Measurements from ENCODE around the gene BDKRB1. TPM values are rescaled to one million over a fixed set of nuclear protein-coding genes. Genes with fewer than 3 reads are reported as not detected.

Gene BDKRB1
- total RNA-seq, 1 experiment from 2014 or later, result 0.11 TPM

DNA sequence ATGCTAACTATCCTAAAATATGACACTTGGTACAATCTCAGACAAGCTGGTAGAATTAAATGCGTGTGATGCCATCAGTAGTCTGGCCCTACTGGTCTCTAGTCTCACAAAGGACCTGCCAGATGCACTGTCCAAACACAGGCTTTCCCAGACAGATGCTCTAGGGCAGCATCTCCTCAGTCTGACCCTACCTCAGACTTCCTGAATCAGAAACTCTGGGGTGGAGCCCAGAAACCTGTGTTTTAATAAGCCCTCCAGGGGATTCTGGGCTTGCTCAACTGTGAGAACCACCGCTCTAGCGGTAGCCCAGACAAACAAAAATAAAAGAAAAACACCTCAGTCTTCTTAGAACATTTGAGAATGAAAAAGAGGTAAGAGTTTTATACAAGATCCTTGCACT, 48.0 kb downstream of the BDKRB1 start (continued):
- TF ChIP-seq, protein P1, sequence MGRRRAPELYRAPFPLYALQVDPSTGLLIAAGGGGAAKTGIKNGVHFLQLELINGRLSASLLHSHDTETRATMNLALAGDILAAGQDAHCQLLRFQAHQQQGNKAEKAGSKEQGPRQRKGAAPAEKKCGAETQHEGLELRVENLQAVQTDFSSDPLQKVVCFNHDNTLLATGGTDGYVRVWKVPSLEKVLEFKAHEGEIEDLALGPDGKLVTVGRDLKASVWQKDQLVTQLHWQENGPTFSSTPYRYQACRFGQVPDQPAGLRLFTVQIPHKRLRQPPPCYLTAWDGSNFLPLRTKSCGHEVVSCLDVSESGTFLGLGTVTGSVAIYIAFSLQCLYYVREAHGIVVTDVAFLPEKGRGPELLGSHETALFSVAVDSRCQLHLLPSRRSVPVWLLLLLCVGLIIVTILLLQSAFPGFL (CRISPR knock-in tag; IDR thresholded peaks at IDR 0.05; ENCODE audit: borderline replicate concordance), result no peak
- TF ChIP-seq TEAD1 (CRISPR knock-in tag; IDR thresholded peaks at IDR 0.05) (no peak), RELA (CRISPR knock-in tag; IDR thresholded peaks at IDR 0.05; ENCODE audit: borderline replicate concordance) (no peak), ZNF396 (CRISPR knock-in tag; IDR thresholded peaks at IDR 0.05; ENCODE audit: borderline replicate concordance) (no peak)
- TF ChIP-seq, protein P2, sequence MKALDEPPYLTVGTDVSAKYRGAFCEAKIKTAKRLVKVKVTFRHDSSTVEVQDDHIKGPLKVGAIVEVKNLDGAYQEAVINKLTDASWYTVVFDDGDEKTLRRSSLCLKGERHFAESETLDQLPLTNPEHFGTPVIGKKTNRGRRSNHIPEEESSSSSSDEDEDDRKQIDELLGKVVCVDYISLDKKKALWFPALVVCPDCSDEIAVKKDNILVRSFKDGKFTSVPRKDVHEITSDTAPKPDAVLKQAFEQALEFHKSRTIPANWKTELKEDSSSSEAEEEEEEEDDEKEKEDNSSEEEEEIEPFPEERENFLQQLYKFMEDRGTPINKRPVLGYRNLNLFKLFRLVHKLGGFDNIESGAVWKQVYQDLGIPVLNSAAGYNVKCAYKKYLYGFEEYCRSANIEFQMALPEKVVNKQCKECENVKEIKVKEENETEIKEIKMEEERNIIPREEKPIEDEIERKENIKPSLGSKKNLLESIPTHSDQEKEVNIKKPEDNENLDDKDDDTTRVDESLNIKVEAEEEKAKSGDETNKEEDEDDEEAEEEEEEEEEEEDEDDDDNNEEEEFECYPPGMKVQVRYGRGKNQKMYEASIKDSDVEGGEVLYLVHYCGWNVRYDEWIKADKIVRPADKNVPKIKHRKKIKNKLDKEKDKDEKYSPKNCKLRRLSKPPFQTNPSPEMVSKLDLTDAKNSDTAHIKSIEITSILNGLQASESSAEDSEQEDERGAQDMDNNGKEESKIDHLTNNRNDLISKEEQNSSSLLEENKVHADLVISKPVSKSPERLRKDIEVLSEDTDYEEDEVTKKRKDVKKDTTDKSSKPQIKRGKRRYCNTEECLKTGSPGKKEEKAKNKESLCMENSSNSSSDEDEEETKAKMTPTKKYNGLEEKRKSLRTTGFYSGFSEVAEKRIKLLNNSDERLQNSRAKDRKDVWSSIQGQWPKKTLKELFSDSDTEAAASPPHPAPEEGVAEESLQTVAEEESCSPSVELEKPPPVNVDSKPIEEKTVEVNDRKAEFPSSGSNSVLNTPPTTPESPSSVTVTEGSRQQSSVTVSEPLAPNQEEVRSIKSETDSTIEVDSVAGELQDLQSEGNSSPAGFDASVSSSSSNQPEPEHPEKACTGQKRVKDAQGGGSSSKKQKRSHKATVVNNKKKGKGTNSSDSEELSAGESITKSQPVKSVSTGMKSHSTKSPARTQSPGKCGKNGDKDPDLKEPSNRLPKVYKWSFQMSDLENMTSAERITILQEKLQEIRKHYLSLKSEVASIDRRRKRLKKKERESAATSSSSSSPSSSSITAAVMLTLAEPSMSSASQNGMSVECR (CRISPR knock-in tag; IDR thresholded peaks at IDR 0.05; ENCODE audit: borderline replicate concordance), result no peak
- TF ChIP-seq, protein P3, sequence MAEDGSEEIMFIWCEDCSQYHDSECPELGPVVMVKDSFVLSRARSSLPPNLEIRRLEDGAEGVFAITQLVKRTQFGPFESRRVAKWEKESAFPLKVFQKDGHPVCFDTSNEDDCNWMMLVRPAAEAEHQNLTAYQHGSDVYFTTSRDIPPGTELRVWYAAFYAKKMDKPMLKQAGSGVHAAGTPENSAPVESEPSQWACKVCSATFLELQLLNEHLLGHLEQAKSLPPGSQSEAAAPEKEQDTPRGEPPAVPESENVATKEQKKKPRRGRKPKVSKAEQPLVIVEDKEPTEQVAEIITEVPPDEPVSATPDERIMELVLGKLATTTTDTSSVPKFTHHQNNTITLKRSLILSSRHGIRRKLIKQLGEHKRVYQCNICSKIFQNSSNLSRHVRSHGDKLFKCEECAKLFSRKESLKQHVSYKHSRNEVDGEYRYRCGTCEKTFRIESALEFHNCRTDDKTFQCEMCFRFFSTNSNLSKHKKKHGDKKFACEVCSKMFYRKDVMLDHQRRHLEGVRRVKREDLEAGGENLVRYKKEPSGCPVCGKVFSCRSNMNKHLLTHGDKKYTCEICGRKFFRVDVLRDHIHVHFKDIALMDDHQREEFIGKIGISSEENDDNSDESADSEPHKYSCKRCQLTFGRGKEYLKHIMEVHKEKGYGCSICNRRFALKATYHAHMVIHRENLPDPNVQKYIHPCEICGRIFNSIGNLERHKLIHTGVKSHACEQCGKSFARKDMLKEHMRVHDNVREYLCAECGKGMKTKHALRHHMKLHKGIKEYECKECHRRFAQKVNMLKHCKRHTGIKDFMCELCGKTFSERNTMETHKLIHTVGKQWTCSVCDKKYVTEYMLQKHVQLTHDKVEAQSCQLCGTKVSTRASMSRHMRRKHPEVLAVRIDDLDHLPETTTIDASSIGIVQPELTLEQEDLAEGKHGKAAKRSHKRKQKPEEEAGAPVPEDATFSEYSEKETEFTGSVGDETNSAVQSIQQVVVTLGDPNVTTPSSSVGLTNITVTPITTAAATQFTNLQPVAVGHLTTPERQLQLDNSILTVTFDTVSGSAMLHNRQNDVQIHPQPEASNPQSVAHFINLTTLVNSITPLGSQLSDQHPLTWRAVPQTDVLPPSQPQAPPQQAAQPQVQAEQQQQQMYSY (CRISPR knock-in tag; IDR thresholded peaks at IDR 0.05), result no peak

DNA sequence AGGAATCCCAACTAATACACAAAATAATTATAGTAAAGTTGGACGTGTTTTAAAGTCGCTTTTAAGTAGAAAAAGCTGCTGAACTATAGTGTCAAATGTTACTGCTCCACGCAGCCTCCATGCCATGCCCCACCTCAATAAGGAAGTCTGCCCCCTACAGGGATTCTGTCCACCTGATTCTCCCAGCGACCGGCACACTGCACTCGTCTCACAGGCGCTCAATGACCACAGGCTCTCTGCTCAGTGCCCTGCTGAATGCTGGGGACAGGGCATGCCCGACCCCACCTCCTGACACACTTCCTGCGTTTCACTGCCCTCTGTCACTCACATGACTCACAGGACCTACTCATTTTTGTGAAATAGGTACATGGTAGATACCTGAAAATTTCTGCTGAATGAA, 48.9 kb downstream of the BDKRB1 start:
- TF ChIP-seq, protein P4, sequence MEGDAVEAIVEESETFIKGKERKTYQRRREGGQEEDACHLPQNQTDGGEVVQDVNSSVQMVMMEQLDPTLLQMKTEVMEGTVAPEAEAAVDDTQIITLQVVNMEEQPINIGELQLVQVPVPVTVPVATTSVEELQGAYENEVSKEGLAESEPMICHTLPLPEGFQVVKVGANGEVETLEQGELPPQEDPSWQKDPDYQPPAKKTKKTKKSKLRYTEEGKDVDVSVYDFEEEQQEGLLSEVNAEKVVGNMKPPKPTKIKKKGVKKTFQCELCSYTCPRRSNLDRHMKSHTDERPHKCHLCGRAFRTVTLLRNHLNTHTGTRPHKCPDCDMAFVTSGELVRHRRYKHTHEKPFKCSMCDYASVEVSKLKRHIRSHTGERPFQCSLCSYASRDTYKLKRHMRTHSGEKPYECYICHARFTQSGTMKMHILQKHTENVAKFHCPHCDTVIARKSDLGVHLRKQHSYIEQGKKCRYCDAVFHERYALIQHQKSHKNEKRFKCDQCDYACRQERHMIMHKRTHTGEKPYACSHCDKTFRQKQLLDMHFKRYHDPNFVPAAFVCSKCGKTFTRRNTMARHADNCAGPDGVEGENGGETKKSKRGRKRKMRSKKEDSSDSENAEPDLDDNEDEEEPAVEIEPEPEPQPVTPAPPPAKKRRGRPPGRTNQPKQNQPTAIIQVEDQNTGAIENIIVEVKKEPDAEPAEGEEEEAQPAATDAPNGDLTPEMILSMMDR (IDR thresholded peaks at IDR 0.05), result 0 out of 2 replicates have a peak, but pooled peaks have one; percentile 23
- no peak for TF ChIP-seq FOXK1 (CRISPR knock-in tag; IDR thresholded peaks at IDR 0.05)
- peak; percentile 99 for ATAC-seq
- DNase-seq (ENCODE audit: low spot score), result peak; percentile 68

DNA sequence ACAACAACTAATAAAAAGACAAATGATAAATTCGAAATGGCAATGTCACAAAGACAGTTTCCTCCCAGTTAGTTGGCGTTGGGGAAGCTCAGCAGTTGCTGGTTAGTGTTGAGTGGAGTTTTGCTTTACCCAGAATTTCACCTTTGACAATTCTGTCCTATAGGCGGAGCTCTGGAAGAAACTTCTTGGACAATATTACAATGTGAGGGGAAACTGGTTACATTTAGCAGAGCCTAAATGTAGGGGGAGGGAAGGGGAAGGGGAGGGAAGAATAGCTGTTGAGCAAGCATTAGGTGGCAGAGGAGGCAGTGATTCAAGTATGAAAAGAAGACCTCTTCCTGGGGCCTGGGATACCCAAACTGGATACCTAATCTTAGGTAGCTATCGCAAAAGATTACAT, 51.4 kb downstream of the BDKRB1 start:
- no peaks in the 10 kb centered on the region for H3K27me3 Mint-ChIP-seq (ENCODE audit: low read depth)
- no peak overlapping the region for H3K27ac Mint-ChIP-seq
- POLR2A ChIA-PET, result interaction anchor here (0.6 kb wide), 1 partner anchor 577 kb away, joined by 4 read pairs; no protein-coding TSS in a partner anchor
- peak; percentile 47 for ATAC-seq
- H3K9me3 Mint-ChIP-seq, result no peaks in the 10 kb centered on the region
- peaks cover 10% of the 10 kb centered on the region; the same call in 1 of the 2 replicates for H3K36me3 Mint-ChIP-seq
- no peaks in the 10 kb centered on the region; the same call in 1 of the 2 replicates for H3K4me1 Mint-ChIP-seq
- H3K4me3 Mint-ChIP-seq, result no peak overlapping the region
- no peak for DNase-seq (ENCODE audit: low spot score)
- CTCF ChIA-PET, result interaction anchor here (0.7 to 2.3 kb wide), 8 partner anchors 16 to 209 kb away, joined by 3 to 14 read pairs (median 4); no protein-coding TSS in a partner anchor
- TF ChIP-seq NR3C1 (CRISPR knock-in tag; conservative IDR thresholded peaks at IDR 0.05; ENCODE audit: low read depth) (no peak), GRHL2 (CRISPR knock-in tag; IDR thresholded peaks at IDR 0.05; ENCODE audit: insufficient replicate concordance, severe bottlenecking) (no peak), TCF7 (CRISPR knock-in tag; IDR thresholded peaks at IDR 0.05; ENCODE audit: low read depth) (no peak), ZNF671 (CRISPR knock-in tag; IDR thresholded peaks at IDR 0.05) (no peak), CREM (CRISPR knock-in tag; IDR thresholded peaks at IDR 0.05) (no peak)
- TF ChIP-seq, protein P5, sequence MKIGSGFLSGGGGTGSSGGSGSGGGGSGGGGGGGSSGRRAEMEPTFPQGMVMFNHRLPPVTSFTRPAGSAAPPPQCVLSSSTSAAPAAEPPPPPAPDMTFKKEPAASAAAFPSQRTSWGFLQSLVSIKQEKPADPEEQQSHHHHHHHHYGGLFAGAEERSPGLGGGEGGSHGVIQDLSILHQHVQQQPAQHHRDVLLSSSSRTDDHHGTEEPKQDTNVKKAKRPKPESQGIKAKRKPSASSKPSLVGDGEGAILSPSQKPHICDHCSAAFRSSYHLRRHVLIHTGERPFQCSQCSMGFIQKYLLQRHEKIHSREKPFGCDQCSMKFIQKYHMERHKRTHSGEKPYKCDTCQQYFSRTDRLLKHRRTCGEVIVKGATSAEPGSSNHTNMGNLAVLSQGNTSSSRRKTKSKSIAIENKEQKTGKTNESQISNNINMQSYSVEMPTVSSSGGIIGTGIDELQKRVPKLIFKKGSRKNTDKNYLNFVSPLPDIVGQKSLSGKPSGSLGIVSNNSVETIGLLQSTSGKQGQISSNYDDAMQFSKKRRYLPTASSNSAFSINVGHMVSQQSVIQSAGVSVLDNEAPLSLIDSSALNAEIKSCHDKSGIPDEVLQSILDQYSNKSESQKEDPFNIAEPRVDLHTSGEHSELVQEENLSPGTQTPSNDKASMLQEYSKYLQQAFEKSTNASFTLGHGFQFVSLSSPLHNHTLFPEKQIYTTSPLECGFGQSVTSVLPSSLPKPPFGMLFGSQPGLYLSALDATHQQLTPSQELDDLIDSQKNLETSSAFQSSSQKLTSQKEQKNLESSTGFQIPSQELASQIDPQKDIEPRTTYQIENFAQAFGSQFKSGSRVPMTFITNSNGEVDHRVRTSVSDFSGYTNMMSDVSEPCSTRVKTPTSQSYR (CRISPR knock-in tag; IDR thresholded peaks at IDR 0.05), result no peak
- TF ChIP-seq, protein P6, sequence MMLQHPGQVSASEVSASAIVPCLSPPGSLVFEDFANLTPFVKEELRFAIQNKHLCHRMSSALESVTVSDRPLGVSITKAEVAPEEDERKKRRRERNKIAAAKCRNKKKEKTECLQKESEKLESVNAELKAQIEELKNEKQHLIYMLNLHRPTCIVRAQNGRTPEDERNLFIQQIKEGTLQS (CRISPR knock-in tag; conservative IDR thresholded peaks at IDR 0.05), result no peak
- TF ChIP-seq, protein P7, sequence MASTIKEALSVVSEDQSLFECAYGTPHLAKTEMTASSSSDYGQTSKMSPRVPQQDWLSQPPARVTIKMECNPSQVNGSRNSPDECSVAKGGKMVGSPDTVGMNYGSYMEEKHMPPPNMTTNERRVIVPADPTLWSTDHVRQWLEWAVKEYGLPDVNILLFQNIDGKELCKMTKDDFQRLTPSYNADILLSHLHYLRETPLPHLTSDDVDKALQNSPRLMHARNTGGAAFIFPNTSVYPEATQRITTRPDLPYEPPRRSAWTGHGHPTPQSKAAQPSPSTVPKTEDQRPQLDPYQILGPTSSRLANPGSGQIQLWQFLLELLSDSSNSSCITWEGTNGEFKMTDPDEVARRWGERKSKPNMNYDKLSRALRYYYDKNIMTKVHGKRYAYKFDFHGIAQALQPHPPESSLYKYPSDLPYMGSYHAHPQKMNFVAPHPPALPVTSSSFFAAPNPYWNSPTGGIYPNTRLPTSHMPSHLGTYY (CRISPR knock-in tag; IDR thresholded peaks at IDR 0.05), result no peak

More for the DNA sequence above, 48.9 kb downstream of the BDKRB1 start:
- no peaks in the 10 kb centered on the region for H3K27me3 Mint-ChIP-seq (ENCODE audit: low read depth)
- no peaks in the 10 kb centered on the region; the same call in 1 of the 2 replicates for H3K4me1 Mint-ChIP-seq
- H3K4me3 Mint-ChIP-seq, result no peak overlapping the region
- POLR2A ChIA-PET, result interaction anchor here (0.7 kb wide), 1 partner anchor 158 kb away, joined by 5 read pairs; no protein-coding TSS in a partner anchor
- H3K9me3 Mint-ChIP-seq, result no peaks in the 10 kb centered on the region
- H3K27ac Mint-ChIP-seq, result peak overlapping the region; percentile 7; the same call in 1 of the 2 replicates
- peaks cover 8% of the 10 kb centered on the region for H3K36me3 Mint-ChIP-seq
- CTCF ChIA-PET, result interaction anchor here (0.8 to 1.1 kb wide), 2 partner anchors 13 to 91 kb away, joined by 3 read pairs; no protein-coding TSS in a partner anchor

All from WTC11 (cell line).